Measurements from ENCODE around the gene TMEM231. TPM values are rescaled to one million over a fixed set of nuclear protein-coding genes. Genes with fewer than 3 reads are reported as not detected.
"Not testable (repeated sequence)": the region's sequence is repeated elsewhere in the genome, so short reads cannot be mapped to it uniquely, and the experiment has no call there.

TMEM231 gene
- polyA plus RNA-seq, 4 donors = 1.4 to 6.2 (median 3.8) TPM

DNA sequence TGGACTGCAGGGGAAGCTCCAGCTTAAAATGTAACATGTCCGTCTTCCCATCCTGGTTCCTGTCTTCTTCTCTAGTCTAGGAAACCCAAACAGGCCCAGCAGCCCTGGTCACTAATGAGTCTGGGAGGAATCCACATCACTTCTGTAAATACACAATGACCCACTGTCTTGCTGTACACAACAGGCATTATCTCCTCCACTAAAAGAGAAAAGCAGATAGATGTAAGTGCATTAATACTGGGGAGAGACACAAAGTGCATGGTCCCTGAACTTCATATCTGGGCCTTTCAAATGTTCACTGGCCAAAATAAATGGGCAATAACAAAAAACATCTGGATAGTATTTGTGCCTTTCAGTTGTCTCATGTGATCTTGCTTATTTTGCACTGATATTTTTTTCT, 10.2 kb downstream of the TMEM231 start:
- peaks cover 0 to 30% (median 2%) of the 10 kb centered on the region in 3 donors for H3K4me1 ChIP-seq (ENCODE audit: control insufficient read depth in 3 of 3, insufficient read depth in 2 of 3, low read depth in 1 of 3, low read length in 2 of 3)
- not testable (repeated sequence) for H3K9me3 ChIP-seq (ENCODE audit: control insufficient read depth in 2 of 2, insufficient read depth in 1 of 2, low read depth in 1 of 2, low read length in 1 of 2); FAIRE-seq; DNase-seq; H3K27ac ChIP-seq (ENCODE audit: low read depth in 1 of 3, low read length in 2 of 3); H3K4me3 ChIP-seq (ENCODE audit: low read depth in 1 of 3, low read length in 3 of 3); H3K36me3 ChIP-seq (ENCODE audit: control insufficient read depth in 3 of 3, insufficient read depth in 2 of 3, low read depth in 1 of 3, low read length in 3 of 3); H3K27me3 ChIP-seq (ENCODE audit: control insufficient read depth in 3 of 3, insufficient read depth in 3 of 3, low read length in 3 of 3)
- no CpG with 5 or more reads among the region's 1 CpG for WGBS, 3 donors

DNA sequence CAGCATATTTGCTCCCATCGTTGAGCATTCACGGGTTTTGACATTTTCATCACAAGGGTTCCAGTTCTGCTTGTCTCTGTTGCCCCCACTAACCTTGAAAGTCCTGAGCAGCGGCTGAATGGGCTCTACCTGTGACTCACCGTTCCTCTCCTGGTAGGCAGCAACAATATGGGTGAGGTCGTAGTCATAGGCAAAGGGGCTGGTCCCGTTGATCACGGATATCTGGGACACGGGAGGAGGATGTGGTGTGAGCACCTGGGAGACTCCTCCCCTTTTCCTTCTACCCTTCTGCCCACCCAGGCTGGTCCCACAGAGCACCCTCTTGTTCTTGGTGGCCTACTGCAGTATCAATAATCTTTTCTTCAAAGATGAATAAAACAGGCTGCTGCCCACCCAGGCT, 13.6 kb downstream of the TMEM231 start:
- H3K27ac ChIP-seq (ENCODE audit: low read depth in 1 of 3, low read length in 2 of 3) = peak overlapping the region in 1 of 3 donors; percentile 43
- not testable (repeated sequence) for H3K9me3 ChIP-seq (ENCODE audit: control insufficient read depth in 2 of 2, insufficient read depth in 1 of 2, low read depth in 1 of 2, low read length in 1 of 2); H3K4me3 ChIP-seq (ENCODE audit: low read depth in 1 of 3, low read length in 3 of 3); H3K36me3 ChIP-seq (ENCODE audit: control insufficient read depth in 3 of 3, insufficient read depth in 2 of 3, low read depth in 1 of 3, low read length in 3 of 3); FAIRE-seq; H3K27me3 ChIP-seq (ENCODE audit: control insufficient read depth in 3 of 3, insufficient read depth in 3 of 3, low read length in 3 of 3)
- DNase-seq = peak in 1 of 2 donors; percentile 69
- 27 to 67% (median 54%) methylated on average over 7 to 8 of the region's 8 CpGs for WGBS, 3 donors
- H3K4me1 ChIP-seq (ENCODE audit: control insufficient read depth in 3 of 3, insufficient read depth in 2 of 3, low read depth in 1 of 3, low read length in 2 of 3) = peaks cover 2 to 51% (median 7%) of the 10 kb centered on the region in 3 donors

DNA sequence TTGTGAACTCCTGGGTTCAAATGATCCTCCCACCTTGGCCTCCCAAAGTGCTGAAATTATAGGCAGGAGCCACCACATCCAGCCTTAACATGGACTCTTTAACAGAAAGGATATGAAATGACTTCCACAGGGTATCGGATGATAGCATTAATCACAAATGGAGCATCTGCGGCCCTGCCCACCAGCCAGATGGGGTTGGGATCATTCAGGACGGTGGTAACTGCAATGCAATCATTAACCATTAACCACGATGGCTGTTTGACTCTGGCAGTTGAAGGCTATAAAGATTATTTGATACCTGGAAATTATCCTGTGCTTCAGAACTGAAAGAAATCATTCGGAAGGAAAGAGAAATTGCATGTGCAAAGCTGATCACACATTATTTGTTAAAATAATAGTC, 14.8 kb downstream of the TMEM231 start:
- no peaks in the 10 kb centered on the region for H3K9me3 ChIP-seq (ENCODE audit: control insufficient read depth in 2 of 2, insufficient read depth in 1 of 2, low read depth in 1 of 2, low read length in 1 of 2)
- 22 to 66% (median 39%) methylated on average over 5 of the region's 5 CpGs for WGBS, 3 donors
- no peaks in the 10 kb centered on the region for H3K27me3 ChIP-seq (ENCODE audit: control insufficient read depth in 3 of 3, insufficient read depth in 3 of 3, low read length in 3 of 3)
- H3K4me1 ChIP-seq (ENCODE audit: control insufficient read depth in 3 of 3, insufficient read depth in 2 of 3, low read depth in 1 of 3, low read length in 2 of 3) = peaks cover 2 to 54% (median 7%) of the 10 kb centered on the region in 3 donors
- no peak overlapping the region for H3K4me3 ChIP-seq (ENCODE audit: low read depth in 1 of 3, low read length in 3 of 3)
- H3K27ac ChIP-seq (ENCODE audit: low read depth in 1 of 3, low read length in 2 of 3) = peak overlapping the region; percentile 37 to 78 (median 62)
- FAIRE-seq (no peak), DNase-seq (peak; percentile 87 to 94)
- H3K36me3 ChIP-seq (ENCODE audit: control insufficient read depth in 3 of 3, insufficient read depth in 2 of 3, low read depth in 1 of 3, low read length in 3 of 3) = peaks cover 0 to 4% (median 0%) of the 10 kb centered on the region in 3 donors

DNA sequence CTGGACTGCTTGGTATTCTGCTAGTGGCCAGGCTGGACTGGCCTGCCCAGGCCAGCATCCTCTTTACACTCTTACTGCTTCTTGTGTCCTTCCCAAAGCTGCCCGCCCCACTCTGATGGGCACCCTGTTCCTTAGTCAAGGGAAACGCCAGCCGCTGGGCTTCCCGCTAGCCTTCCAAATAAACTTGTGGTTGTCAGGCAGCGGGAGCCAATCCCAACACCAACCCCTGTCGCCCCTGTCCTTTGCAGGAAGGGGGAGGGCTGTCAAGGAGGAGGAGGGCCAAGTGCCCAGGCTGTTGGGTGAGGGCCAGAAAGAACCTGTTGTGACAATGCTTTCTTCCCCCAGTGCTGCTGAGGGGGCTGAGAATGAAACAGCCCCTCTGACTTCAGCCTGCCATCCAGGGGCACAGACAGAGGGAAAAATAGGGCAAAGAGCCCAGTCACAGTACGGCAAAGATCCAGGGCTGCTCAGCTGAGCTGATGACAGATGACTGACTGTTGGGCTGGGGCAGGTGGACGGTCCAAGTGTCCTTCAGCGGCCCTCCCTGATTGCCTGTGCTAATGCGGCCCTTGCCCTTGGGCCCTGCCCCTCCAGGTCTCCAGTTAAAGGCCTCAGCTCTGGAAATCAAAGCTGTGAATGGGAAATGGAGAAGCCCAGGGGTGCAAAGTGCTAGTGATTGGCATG, 17.0 kb downstream of the TMEM231 start:
- 45 to 78% (median 53%) methylated on average over 5 to 8 of the region's 10 CpGs for WGBS, 3 donors

DNA sequence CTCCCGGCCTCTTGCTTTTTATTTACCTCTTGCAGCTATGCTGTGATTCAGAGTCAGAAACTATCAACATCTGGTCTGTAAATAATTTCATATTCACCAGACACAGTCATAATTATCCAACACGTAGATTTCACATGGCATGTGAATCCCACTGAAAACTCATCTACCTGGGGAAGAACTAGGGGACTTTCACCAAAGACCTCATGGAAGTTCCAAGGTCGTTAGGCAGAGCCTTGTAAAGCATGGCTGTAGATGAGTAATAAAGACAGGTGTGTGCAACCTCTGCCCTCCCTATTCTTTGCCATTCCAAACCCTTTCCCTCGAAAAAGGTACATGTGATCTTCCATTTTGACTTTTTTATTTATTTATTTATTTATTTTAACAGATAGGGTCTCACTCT, 18.3 kb downstream of the TMEM231 start:
- peaks cover 0 to 2% (median 0%) of the 10 kb centered on the region in 3 donors for H3K36me3 ChIP-seq (ENCODE audit: control insufficient read depth in 3 of 3, insufficient read depth in 2 of 3, low read depth in 1 of 3, low read length in 3 of 3)
- DNase-seq (peak; percentile 56 to 75), FAIRE-seq (no peak)
- no peak overlapping the region for H3K4me3 ChIP-seq (ENCODE audit: low read depth in 1 of 3, low read length in 3 of 3)
- H3K9me3 ChIP-seq (ENCODE audit: control insufficient read depth in 2 of 2, insufficient read depth in 1 of 2, low read depth in 1 of 2, low read length in 1 of 2) = no peaks in the 10 kb centered on the region
- H3K4me1 ChIP-seq (ENCODE audit: control insufficient read depth in 3 of 3, insufficient read depth in 2 of 3, low read depth in 1 of 3, low read length in 2 of 3) = peaks cover 2 to 55% (median 5%) of the 10 kb centered on the region in 3 donors
- H3K27ac ChIP-seq (ENCODE audit: low read depth in 1 of 3, low read length in 2 of 3) = peak overlapping the region in 1 of 3 donors; percentile 7
- WGBS, 3 donors = 26 to 61% (median 38%) methylated on average over 4 of the region's 4 CpGs
- H3K27me3 ChIP-seq (ENCODE audit: control insufficient read depth in 3 of 3, insufficient read depth in 3 of 3, low read length in 3 of 3) = no peaks in the 10 kb centered on the region

More for the DNA sequence above, 17.0 kb downstream of the TMEM231 start:
- H3K4me3 ChIP-seq (ENCODE audit: low read depth in 1 of 3, low read length in 3 of 3); H3K9me3 ChIP-seq (ENCODE audit: control insufficient read depth in 2 of 2, insufficient read depth in 1 of 2, low read depth in 1 of 2, low read length in 1 of 2); H3K36me3 ChIP-seq (ENCODE audit: control insufficient read depth in 3 of 3, insufficient read depth in 2 of 3, low read depth in 1 of 3, low read length in 3 of 3); H3K27me3 ChIP-seq (ENCODE audit: control insufficient read depth in 3 of 3, insufficient read depth in 3 of 3, low read length in 3 of 3); FAIRE-seq; DNase-seq: not testable (repeated sequence)
- H3K27ac ChIP-seq (ENCODE audit: low read depth in 1 of 3, low read length in 2 of 3) = peak overlapping the region in 1 of 3 donors; percentile 17
- H3K4me1 ChIP-seq (ENCODE audit: control insufficient read depth in 3 of 3, insufficient read depth in 2 of 3, low read depth in 1 of 3, low read length in 2 of 3) = peaks cover 2 to 67% (median 5%) of the 10 kb centered on the region in 3 donors

DNA sequence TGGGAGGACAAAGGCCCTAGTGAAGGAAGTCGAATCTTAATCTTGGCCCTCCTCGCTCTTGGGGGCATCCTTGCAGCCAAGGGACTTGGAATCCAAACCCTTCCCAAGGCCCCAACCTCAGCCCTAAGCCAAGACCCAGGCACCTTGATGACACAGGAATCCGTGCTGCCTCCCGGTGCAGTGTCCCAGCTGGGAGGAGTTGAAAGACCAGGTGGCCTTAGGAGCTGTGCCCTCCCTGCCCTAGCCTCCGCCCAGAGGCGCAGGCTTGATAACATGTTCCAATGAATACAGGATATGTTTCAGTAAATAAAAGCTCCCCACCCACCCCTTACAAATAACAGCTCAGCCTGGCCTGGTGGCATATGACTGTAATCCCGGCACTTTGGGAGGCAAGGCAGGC, 20.2 kb downstream of the TMEM231 start, which contains the start of gene CHST5:
TSS of gene CHST5 (minus strand) at position 208 of the 400 bp plus-strand sequence. CDS start 5,724 bp downstream, outside the sequence.
- FAIRE-seq (no peak), DNase-seq (peak; percentile 61 to 96)
- WGBS, 3 donors = 18 to 63% (median 40%) methylated on average over 6 to 7 of the region's 7 CpGs
- H3K27ac ChIP-seq (ENCODE audit: low read depth in 1 of 3, low read length in 2 of 3) = peak within 1 kb of the TSS; percentile 57 to 92 (median 75)
- H3K4me3 ChIP-seq (ENCODE audit: low read depth in 1 of 3, low read length in 3 of 3) = peak within 1 kb of the TSS; percentile 26 to 85 (median 38)
- peaks cover 2 to 40% (median 5%) of the 10 kb centered on the region in 3 donors for H3K4me1 ChIP-seq (ENCODE audit: control insufficient read depth in 3 of 3, insufficient read depth in 2 of 3, low read depth in 1 of 3, low read length in 2 of 3)
- H3K9me3 ChIP-seq (ENCODE audit: control insufficient read depth in 2 of 2, insufficient read depth in 1 of 2, low read depth in 1 of 2, low read length in 1 of 2) = no peaks in the 10 kb centered on the region
- peaks cover 2 to 6% (median 5%) of the 10 kb centered on the region in 3 donors for H3K36me3 ChIP-seq (ENCODE audit: control insufficient read depth in 3 of 3, insufficient read depth in 2 of 3, low read depth in 1 of 3, low read length in 3 of 3)
- no peaks in the 10 kb centered on the region for H3K27me3 ChIP-seq (ENCODE audit: control insufficient read depth in 3 of 3, insufficient read depth in 3 of 3, low read length in 3 of 3)

DNA sequence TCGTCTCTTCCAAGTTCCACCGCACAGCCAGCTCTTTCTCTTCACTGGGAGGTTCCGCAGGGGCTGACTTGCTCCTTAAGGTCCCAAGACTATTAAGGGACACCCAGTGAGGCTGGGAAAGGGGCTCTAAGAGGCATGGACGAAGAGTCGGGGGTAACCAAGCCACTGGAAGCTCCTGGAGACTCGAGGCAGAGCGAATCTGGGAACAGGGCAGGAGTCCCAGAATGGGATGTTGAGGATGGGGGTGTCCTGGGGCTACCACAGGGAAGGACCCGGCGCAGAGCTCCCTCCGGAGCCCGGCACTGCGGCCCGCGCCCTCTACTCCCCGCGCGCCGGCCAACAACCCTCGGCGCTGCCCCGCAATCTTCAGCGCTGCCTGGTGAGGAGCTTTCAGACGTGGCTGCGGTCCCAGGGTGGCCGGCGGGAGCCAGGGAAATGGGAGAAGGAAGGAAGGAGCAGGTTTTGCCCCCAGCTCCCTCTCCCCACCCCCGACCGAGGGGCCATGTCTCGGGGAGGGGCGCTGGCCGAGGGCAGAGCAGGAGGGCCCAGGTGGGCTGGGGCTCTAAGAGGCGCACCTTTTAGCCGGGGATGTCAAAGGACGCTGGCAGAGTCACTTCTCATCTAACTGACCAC, 20.7 kb downstream of the TMEM231 start:
- no peak for DNase-seq
- H3K4me3 ChIP-seq (ENCODE audit: low read depth in 1 of 3, low read length in 3 of 3) = peak overlapping the region; percentile 26 to 85 (median 38)

DNA sequence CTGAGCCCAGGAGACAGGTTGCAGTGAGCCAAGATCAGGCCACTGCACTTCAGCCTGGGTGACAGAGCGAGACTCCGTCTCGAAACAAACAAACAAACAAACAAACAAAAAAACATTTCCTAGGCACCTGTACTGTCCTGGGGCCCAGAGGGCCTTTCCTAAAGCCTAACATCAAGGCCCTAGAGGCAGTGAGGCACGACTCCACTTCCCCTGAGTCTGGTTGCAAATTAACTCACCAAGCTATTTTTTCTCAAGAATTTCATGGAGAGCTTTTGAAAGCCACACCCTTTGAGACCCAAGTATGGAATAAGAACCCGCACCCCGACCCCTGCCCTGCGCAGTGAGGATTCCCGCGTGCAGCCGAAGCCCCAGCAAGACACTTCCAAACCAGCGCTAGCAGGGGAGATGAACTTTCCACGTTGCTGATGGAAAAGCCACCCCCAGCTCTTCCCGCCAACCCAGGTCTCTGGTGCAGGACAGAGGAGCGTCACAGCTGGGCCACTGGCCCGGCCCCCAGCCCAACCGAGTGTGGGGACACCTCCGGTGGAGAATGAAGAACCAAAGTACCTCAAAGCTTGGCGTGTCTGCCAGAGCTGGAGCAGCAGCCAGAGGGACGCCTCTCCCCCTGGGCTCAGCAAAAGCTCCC, 21.4 kb downstream of the TMEM231 start:
- peaks cover 0 to 30% (median 2%) of the 10 kb centered on the region in 3 donors for H3K4me1 ChIP-seq (ENCODE audit: control insufficient read depth in 3 of 3, insufficient read depth in 2 of 3, low read depth in 1 of 3, low read length in 2 of 3)
- H3K27me3 ChIP-seq (ENCODE audit: control insufficient read depth in 3 of 3, insufficient read depth in 3 of 3, low read length in 3 of 3) = no peaks in the 10 kb centered on the region
- FAIRE-seq (no peak), DNase-seq (no peak)
- H3K27ac ChIP-seq (ENCODE audit: low read depth in 1 of 3, low read length in 2 of 3) = peak overlapping the region; percentile 5 to 92 (median 75)
- H3K36me3 ChIP-seq (ENCODE audit: control insufficient read depth in 3 of 3, insufficient read depth in 2 of 3, low read depth in 1 of 3, low read length in 3 of 3) = peaks cover 5 to 16% (median 8%) of the 10 kb centered on the region in 3 donors
- H3K4me3 ChIP-seq (ENCODE audit: low read depth in 1 of 3, low read length in 3 of 3) = peak overlapping the region; percentile 5 to 85 (median 38)
- WGBS, 3 donors = 19 to 65% (median 34%) methylated on average over 19 of the region's 19 CpGs
- no peaks in the 10 kb centered on the region for H3K9me3 ChIP-seq (ENCODE audit: control insufficient read depth in 2 of 2, insufficient read depth in 1 of 2, low read depth in 1 of 2, low read length in 1 of 2)

More for the DNA sequence above, 20.7 kb downstream of the TMEM231 start:
- WGBS, 3 donors = 12 to 64% (median 37%) methylated on average over 23 to 34 of the region's 34 CpGs
- FAIRE-seq = no peak
- Histone ChIP-seq H3K27ac (ENCODE audit: low read depth in 1 of 3, low read length in 2 of 3) (peak overlapping the region; percentile 57 to 92 (median 75)), H3K36me3 (ENCODE audit: control insufficient read depth in 3 of 3, insufficient read depth in 2 of 3, low read depth in 1 of 3, low read length in 3 of 3) (peaks cover 2 to 10% (median 8%) of the 10 kb centered on the region in 3 donors), H3K9me3 (ENCODE audit: control insufficient read depth in 2 of 2, insufficient read depth in 1 of 2, low read depth in 1 of 2, low read length in 1 of 2) (no peaks in the 10 kb centered on the region), H3K4me1 (ENCODE audit: control insufficient read depth in 3 of 3, insufficient read depth in 2 of 3, low read depth in 1 of 3, low read length in 2 of 3) (peaks cover under 1 to 35% (median 4%) of the 10 kb centered on the region in 3 donors), H3K27me3 (ENCODE audit: control insufficient read depth in 3 of 3, insufficient read depth in 3 of 3, low read length in 3 of 3) (no peaks in the 10 kb centered on the region)

All from small intestine (tissue), 7 donors.